ENCODE measurements around the gene ASTN2.

GRCh38 chr9:116555119-116555518, 859.7 kb downstream of the ASTN2 start:
- TF ChIP-seq, protein P1, sequence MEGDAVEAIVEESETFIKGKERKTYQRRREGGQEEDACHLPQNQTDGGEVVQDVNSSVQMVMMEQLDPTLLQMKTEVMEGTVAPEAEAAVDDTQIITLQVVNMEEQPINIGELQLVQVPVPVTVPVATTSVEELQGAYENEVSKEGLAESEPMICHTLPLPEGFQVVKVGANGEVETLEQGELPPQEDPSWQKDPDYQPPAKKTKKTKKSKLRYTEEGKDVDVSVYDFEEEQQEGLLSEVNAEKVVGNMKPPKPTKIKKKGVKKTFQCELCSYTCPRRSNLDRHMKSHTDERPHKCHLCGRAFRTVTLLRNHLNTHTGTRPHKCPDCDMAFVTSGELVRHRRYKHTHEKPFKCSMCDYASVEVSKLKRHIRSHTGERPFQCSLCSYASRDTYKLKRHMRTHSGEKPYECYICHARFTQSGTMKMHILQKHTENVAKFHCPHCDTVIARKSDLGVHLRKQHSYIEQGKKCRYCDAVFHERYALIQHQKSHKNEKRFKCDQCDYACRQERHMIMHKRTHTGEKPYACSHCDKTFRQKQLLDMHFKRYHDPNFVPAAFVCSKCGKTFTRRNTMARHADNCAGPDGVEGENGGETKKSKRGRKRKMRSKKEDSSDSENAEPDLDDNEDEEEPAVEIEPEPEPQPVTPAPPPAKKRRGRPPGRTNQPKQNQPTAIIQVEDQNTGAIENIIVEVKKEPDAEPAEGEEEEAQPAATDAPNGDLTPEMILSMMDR (IDR thresholded peaks at IDR 0.05): no peak
- TF ChIP-seq POLR2A (IDR thresholded peaks at IDR 0.05): no peak

Data from Peyer's patch (tissue), 4 donors.